Calu3 (cell line): ENCODE results near the gene AXDND1. TPM values are rescaled to one million over a fixed set of nuclear protein-coding genes. Genes with fewer than 3 reads are reported as not detected.

Experiments used
- BruUV-seq: library from RNA; stranded (reverse); fragments of 400-500 nt; replicated peaks from 2 replicates; lab custom pipeline; 2021; lab: Mats Ljungman, UMichigan
- CTCF ChIA-PET: fragments of 300-600 bp; sonication (Branson Sonifier 250); formaldehyde crosslinking; loops from one replicate; lab custom pipeline; 2022; ENCODE audit warnings: antibody characterized with exemption; lab: Charles Lee
- DNase-seq: peaks from one replicate; pipeline ENCODE4 v3.0.0; 2022
- H3K27ac Mint-ChIP-seq: one replicate; pipeline ENCODE4 v1.8.0; 2022; ENCODE audit warnings: mixed read lengths; ENCODE audit not compliant: unreplicated experiment
- H3K27me3 Mint-ChIP-seq: one replicate; pipeline ENCODE4 v1.8.0; 2022; ENCODE audit warnings: mixed read lengths; ENCODE audit not compliant: unreplicated experiment
- H3K36me3 Mint-ChIP-seq: one replicate; pipeline ENCODE4 v1.8.0; 2022; ENCODE audit warnings: mild to moderate bottlenecking, moderate library complexity, mixed read lengths; ENCODE audit not compliant: insufficient read depth, unreplicated experiment
- H3K4me1 Mint-ChIP-seq: one replicate; pipeline ENCODE4 v1.8.0; 2022; ENCODE audit warnings: mild to moderate bottlenecking, low read depth, mixed read lengths; ENCODE audit not compliant: unreplicated experiment
- H3K4me3 Mint-ChIP-seq: one replicate; pipeline ENCODE4 v1.8.0; 2022; ENCODE audit warnings: mild to moderate bottlenecking, low read depth, moderate library complexity, mixed read lengths; ENCODE audit not compliant: unreplicated experiment
- H3K9me3 Mint-ChIP-seq: one replicate; pipeline ENCODE4 v1.8.0; 2022; ENCODE audit warnings: low read depth, mixed read lengths; ENCODE audit not compliant: unreplicated experiment
- CTCF ChIP-seq: fragments of 200-600 bp; IDR thresholded peaks from one replicate; pipeline ENCODE4 v1.8.0; 2022; ENCODE audit warnings: antibody characterized with exemption; ENCODE audit not compliant: unreplicated experiment
- intact Hi-C: fragments of 100-400 bp; cut with micrococcal nuclease; formaldehyde crosslinking; loops from one replicate; pipeline ENCODE4 v1.10.0; 2022; ENCODE audit not compliant: unreplicated experiment
- total RNA-seq: library from RNA; stranded (reverse); gene quantifications from 2 replicates; pipeline ENCODE4 v1.2.3, GENCODE V29; 2022

Gene AXDND1
- total RNA-seq, 1 experiment from 2014 or later = 0.50 TPM

DNA sequence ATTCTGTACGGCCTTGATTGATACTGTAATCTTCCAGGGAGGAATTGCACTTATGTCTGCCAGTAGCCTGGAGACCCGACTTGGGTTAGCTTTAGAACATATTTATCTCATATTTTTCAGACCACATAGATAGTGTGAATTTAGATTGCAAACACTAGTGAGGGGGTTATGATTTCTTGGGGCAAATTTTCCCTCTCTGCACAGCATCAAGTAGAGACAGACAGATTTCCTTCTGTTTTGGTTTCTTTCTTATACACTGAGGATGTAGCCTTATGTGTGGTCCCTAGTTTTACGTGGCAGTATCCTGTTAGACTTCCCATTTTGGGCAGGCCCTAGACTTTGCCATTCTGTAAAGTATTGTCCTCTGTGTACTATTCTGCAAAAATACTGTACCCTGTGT, 43.2 kb upstream of the AXDND1 start:
- H3K27me3 Mint-ChIP-seq = no peaks in the 10 kb centered on the region
- H3K27ac Mint-ChIP-seq = no peak overlapping the region
- intact Hi-C loops = no loop called here
- no peak for DNase-seq
- no TSS peak for BruUV-seq
- H3K36me3 Mint-ChIP-seq = peaks cover 54% of the 10 kb centered on the region
- CTCF ChIA-PET = no interaction called here
- H3K9me3 Mint-ChIP-seq = no peaks in the 10 kb centered on the region
- TF ChIP-seq CTCF = no peak
- no peaks in the 10 kb centered on the region for H3K4me1 Mint-ChIP-seq
- H3K4me3 Mint-ChIP-seq = no peak overlapping the region

DNA sequence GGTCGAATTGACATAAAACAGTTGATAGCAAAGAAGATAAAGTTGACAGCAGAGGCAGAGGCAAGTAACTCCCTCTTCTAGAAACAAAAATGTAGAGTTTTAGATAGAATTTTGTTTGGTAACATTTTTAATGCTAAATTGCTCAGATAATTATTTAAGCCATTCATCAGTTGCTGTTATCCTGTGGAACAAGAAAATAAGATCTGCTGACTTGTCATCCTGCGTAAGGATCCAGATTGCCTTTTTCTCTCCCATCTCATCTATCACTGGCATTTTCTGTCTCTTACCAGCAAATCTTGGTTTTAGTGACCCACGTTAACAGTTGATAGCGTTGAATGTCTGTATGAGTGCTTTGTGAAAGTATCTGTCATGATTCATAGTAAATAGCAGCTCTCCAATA, 42.3 kb upstream of the AXDND1 start:
- Mint-ChIP-seq H3K9me3 (no peaks in the 10 kb centered on the region), H3K36me3 (peaks cover 49% of the 10 kb centered on the region), H3K27ac (no peak overlapping the region), H3K27me3 (no peaks in the 10 kb centered on the region), H3K4me3 (no peak overlapping the region), H3K4me1 (no peaks in the 10 kb centered on the region)
- CTCF ChIA-PET = no interaction called here
- intact Hi-C loops = no loop called here
- TF ChIP-seq CTCF = no peak
- no peak for DNase-seq
- no TSS peak for BruUV-seq

DNA sequence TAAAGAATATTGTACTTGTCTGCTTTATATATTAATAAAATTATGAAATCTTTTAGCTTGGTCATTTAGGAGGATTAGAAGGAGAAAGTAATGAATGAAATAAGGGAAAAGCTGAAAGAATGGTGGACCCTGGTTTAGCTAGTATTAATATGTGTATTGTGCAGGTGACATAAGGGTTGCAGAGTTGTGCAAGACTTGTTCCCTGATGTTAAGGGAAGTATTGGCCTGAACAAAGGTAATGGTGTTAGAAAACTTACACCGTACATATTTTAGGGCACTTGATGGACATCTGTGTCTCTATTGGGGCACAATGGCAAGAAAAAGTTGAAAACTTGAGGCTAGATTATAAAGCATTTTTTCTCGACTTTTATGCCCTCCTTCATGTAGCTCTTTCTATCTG, 39.9 kb upstream of the AXDND1 start:
- DNase-seq = no peak
- TF ChIP-seq CTCF = no peak
- BruUV-seq = no TSS peak
- Mint-ChIP-seq H3K27me3 (no peaks in the 10 kb centered on the region), H3K36me3 (peaks cover 66% of the 10 kb centered on the region), H3K4me1 (peaks cover 12% of the 10 kb centered on the region), H3K9me3 (no peaks in the 10 kb centered on the region), H3K27ac (peak overlapping the region; percentile 15), H3K4me3 (no peak overlapping the region)
- intact Hi-C loops = no loop called here
- CTCF ChIA-PET = no interaction called here

GRCh38 chr1:179326746-179327145, 39.0 kb upstream of the AXDND1 start:
- BruUV-seq = no TSS peak
- Mint-ChIP-seq H3K9me3 (no peaks in the 10 kb centered on the region), H3K4me1 (peaks cover 21% of the 10 kb centered on the region), H3K27ac (peak overlapping the region; percentile 27), H3K36me3 (peaks cover 69% of the 10 kb centered on the region), H3K27me3 (no peaks in the 10 kb centered on the region), H3K4me3 (no peak overlapping the region)
- intact Hi-C loops = no loop called here
- CTCF ChIA-PET = no interaction called here
- DNase-seq = no peak
- no peak for TF ChIP-seq CTCF
